NCI-H187 treated with DMSO at 0.1 percent for 48 hours (cell line): ENCODE data around the gene ANKRD11.
"Not testable (repeated sequence)": the region's sequence is repeated elsewhere in the genome, so short reads cannot be mapped to it uniquely, and the experiment has no call there.

Experiments
- DNase-seq: peaks from one replicate; lab custom pipeline; 2025; lab: John Stamatoyannopoulos, UW

ANKRD11 gene

DNA sequence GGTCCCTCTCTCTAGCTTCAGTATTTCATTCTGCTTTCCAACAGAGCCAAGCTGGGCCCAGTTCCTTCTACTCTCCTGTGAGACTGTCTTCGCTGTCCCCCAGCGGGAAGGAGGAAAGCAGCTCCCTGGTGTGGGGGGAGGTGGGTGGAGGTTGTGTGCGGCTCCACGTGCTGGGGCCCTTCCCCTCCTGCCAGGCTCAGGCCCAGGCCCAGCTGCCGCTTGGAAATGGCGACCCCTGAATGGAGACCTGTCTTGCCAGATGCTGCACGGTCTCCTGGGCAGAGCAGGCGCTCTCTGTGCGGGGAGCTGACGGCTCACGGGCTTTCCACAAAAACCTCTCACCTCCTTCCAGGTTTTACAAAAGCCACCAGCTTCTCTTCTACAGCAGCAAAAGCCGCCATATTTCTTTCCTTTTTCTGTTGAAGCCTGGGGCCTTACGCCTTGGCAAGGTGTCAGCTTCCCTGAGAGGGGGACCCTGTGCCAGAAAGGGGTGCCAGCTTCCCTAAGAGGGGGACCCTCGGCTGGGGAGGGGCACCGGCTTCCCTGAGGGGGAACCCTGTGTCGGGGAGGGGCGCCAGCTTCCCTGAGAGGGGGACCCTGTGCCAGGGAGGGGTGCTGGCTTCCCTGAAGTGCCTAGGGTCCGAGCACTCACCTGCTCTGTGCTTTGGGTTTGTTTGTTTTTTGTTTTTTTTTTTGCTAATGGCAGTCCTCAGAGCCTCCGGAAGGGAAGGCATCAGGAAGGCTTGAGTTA lies 225.4 kb downstream of the ANKRD11 start:
- DNase-seq, result no peak

DNA sequence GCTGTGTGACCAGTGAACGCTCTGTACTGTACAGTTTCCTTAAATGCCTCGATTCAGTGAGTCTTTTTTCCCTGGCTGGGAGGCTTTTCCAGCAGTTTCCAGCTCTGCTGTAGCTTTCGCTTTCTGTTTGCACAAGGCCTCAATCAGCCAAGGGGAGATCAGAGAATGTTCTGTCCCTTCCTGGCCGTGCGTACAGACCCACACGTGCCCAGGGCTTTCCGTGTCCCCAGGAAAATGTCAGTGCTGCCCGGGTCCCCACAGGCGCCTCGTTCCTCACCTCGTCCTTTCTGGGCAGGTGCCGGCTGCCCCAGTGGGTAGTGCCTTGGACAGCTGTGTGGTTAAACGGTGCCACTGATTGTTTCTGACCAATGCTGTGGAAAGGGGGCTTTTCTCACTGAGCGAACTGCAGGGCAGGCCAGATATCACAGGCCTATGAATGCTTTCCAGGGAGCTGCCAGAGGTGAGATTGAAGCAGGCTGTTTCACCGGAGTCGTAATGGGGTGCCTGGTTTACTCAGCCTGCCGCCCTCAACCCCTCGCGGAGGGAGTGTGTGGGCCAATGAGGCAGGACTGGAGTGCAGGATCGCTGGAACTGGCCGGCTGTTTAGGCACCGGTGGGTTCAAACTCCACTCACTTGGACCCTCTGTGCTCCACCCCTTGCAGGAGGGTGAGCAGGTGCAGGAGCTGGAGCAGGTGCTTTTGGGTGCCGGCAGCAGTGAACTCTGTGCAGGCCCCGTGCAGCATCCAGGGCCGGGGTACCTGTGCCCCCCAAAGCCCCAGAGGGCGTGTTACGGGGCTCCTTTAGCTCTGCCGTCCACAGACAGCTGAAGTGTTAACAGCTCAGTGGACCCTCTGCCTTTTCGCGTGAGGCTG lies 228.4 kb downstream of the ANKRD11 start:
- DNase-seq, result no peak

DNA sequence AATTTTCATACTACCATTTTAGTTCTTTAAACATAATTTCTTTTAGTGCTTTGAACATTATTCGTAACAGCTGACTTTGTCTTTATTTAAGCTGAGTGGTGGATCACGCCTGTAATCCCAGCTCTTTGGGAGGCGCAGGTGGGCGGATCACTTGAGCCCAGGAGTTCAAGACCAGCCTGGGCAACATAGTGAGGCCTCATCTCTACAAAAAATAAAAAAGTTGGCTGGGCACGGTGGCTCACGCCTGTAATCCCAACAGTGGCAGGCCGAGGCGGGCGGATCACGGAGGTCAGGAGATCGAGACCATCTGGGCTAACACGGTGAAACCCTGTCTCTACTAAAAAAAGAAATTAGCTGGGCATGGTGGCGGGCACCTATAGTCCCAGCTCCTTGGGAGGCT lies 230.5 kb downstream of the ANKRD11 start:
- DNase-seq, result not testable (repeated sequence)

DNA sequence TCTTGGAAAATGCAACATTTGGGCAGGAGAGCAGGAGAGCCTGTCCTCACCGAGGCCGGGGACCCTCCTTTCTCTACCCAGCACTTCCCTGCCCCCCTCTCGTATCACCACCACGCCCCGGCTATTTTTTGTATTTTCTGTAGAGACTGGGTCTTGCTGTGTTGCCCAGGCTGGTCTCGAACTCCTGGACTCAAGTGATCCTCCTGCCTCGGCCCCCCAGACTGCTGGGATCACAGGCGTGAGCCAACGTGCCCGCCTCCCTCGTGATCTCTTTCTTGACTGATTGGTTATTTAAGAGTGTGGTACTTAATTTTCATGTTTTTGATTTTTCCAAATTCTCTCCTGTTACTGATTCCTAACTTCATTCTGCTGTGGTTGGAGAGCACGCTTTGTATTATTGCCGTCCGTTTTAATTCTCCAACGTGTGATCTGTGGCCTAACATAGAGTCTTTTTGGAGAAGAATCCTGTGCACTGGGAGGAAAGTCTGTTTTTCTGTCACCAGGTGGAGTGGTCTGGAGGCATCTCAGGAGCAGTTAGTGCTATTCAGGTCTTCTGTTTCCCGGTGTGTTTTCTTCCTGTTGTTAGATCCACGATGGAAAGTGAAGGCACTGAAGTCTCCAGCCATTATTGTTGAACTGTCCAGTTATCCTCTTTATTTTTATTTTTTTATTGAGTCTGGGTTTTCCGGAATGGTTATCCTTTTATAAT lies 232.4 kb downstream of the ANKRD11 start:
- DNase-seq, result no peak

DNA sequence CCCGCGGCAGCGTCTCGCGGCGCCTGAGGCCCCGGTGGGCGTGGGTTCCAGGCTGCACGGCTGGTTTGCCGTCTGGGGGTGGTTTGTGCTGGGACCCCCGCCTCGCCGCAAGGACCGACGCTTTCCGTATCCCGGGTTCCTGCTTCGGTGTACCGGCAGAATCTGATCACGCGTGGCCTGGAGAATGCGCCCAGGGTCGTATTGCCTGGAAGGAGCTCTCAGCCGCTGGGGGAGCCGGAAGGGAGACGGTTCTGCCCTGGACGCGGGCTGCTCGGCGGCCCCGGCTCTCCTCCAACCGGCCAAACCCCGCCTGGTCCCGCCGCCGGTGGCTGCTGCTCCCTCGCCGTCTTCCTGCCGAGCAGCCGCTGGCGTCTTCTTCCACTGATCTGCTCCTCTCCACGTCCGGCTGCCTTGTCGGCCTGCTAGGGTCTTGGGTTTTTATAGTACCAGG lies 233.1 kb downstream of the ANKRD11 start:
- no peak for DNase-seq

DNA sequence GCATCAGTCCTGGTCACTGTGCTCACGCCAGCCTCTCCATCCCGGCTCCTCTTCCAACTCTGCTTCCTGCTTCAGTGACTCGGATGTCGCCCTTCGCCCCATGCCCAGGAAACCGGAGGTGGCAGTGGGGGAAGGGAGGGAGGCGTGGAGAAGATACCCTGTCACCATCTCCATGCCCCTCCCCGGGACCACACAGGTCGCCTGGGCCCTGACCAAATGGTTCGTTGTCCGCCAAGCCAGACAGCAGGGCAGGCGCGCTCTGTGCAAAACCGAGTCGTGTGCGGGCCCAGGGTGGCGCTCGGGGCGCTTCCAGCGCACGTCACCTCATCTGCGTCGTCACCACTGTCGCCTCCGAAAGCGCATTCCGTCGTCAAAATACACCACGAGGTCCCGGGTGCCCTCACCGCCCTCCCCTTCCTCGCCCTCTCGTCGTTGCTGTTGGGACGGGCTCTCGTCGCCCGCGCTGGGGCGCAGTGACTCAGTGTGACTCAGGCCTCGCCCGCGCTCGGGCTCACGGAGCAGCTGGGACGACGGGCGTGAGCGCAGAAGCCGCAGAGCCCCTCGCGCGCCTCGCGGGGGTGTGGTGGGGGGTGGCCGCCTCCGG lies 233.6 kb downstream of the ANKRD11 start:
- DNase-seq, result no peak

DNA sequence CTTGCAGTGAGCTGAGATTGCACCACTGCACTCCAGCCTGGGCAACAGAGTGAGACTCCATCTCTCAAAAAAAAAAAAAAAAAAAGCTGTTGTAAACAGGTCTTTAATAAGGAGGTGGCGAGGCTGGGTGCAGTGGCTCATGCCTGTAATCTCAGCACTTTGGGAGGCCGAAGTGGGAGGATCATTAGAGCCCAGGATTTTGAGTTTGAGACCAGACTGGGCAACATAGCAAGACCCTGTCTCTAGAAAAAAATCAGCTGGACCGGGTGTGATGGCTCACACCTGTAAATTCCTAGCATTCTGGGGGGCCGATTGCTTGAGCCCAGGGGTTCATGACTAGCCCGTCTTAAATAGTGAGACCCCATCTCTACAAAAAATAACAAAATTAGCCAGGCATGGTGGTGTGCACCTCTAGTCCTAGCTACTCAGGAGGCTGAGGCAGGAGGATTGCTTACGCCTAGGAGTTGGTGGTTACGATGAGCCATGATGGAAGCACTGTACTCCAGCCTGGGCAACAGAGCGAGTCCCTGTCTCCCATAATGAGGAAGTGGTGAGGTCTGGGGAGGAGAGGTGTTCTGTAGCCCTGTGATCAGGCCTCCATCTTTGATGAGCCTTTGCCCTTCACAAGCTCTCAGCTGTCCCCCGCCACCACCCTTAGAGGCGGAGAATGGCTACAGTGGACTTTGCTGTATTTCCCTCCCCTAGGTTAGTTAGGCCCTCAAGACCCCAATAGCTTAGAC lies 236.6 kb downstream of the ANKRD11 start:
- no peak for DNase-seq

DNA sequence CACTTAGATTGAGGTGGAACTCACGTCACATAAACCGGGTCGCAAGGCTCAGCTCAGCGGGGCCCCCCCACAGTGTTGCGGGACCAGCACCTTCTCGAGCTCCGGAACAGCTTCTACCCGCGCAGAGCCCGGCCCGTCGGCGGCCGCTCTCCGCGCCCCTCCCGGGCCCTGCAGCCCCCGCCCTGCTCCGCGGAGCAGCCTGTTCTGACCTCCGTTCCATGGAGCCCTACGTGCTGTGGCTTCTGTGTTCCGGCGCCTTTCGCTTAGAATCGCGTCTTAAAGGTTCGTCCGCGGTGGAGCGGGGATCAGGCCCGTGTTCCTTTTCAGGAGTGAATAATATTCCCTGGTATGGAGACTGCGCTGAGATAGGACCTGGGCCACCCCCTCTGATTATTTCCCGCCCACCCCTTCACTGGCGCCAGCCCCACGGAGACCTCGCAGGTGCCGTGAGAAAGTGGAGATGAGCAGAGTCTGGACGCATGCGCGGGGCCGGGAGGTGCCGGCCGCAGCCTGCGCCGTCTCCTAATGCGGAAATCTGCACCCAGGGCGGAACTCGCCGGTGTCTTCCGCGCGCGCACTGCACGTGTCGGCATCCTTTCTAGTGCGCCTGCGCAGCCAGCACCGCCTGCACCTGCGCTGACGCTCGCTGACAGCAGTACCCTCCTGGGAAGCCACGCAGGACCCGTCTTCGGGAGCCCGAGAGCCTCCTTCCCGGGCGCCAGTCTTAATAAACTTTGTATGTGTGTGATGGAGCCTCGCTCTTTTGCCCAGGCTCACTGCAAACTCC lies 242.0 kb downstream of the ANKRD11 start:
- DNase-seq, result no peak

DNA sequence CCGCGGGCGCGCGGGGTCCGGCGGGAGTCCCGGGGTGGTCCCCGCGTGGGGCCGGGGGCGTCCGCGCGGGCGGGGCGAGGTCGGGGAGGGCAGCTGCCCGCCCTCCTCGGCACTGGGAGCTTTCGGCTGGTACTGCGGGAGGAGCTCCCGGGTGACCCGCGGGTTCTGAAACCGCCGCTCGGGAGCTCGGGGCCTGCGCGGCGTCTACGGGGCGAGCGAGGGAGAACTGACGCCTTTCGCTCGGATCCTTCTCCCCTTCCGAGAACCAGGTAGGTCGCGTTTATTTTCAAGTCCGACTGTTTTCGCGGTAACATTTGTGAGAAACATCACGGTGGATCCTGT lies 242.7 kb downstream of the ANKRD11 start:
- DNase-seq, result not testable (repeated sequence)

DNA sequence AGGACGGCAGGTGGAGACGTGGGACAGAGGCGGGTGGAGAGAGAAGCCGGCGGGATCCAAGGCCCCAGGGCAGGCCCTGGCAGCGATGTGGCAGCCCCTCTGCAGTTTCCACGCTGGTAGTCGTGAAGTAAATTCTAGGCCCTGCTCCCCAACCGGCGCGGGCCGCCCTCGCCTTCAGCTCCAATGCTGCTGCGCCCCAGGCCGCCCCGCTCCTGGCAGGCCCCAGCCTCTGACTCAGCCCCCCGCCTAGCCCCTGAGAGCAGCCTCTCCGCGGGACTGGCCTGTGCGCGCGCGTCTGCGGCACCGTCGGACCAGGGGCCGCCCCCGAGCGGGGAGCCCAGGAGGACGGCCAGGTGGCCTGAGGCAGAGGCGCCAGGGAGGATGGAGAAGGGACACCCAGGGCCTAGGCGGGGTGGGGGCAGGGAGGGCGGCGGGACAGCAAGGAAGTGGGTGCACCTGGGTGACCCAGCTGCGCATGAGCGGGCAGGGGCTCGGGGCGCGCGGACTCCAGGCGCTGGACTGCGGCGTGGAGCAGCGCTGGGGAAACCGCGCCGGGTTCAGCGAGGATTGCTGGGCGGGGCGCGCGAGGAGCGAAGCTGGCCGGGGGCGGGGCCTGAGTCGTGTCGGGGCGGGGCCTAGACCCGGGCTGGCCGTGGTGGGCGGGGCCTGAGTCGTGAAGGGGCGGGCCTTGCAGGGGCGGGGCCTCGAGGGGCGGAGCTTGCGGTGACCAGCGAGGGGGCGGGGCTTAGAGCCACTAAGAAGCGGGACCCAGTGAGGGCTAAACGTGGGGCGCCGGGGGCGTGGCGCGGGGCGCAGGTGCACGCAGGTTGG lies 243.2 kb downstream of the ANKRD11 start:
- DNase-seq, result no peak

DNA sequence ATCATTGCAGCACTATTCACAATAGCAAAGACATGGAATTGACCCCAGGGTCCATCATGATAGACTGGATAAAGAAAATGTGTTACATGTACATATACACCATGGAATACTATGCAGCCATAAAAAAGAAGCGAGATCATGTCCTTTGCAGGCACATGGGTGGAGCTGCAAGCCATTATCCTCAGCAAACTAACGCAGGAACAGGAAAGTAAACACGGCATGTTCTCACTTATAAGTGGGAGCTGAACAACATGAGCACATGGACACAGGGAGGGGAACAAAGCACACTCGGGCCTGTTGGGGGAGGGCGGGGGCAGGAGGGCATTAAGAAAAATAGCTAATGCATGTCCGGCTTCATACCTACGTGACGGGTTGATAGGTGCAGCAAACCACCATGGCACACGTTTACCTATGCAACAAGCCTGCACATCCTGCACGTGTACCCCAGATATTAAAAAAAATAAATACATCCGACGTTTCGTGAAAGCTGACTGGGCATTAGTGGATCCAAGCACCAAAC lies 243.9 kb downstream of the ANKRD11 start:
- DNase-seq, result no peak

DNA sequence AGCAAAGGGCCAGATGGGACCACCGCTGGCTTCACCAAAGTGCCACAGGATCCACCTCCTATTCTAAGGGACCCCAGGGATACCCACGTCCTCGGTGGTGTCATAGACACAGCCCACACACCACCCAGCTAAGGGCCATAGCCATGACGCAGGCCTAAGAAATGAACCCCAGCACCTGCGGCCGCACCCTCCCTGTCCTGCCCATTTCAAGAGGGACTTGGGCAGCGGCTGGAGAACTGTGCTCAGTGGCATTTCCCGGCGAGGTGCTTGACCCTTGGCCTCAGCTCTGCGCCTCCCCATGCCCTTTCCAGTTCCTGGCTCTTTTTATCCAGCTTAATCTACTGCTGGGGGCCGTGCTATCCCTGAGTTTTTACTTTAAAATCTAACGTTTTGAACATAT lies 245.6 kb downstream of the ANKRD11 start:
- DNase-seq, result no peak

DNA sequence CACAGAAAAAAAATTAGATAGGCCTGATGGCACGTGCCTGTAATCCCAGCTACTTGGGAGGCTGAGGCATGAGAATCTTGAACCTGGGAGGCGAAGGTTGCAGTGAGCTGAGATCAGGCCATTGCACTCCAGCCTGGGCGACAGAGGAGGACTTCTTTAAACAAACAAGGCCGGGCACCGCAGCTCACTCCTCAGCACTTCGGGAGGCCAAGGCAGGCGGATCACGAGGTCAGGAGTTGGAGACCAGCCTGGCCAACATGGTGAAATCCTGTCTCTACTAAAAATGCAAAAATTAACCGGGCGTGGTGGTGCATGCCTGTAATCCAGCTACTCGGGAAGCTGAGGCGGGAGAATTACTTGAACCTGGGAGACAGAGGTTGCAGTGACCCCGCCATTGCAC lies 246.1 kb downstream of the ANKRD11 start:
- not testable (repeated sequence) for DNase-seq

DNA sequence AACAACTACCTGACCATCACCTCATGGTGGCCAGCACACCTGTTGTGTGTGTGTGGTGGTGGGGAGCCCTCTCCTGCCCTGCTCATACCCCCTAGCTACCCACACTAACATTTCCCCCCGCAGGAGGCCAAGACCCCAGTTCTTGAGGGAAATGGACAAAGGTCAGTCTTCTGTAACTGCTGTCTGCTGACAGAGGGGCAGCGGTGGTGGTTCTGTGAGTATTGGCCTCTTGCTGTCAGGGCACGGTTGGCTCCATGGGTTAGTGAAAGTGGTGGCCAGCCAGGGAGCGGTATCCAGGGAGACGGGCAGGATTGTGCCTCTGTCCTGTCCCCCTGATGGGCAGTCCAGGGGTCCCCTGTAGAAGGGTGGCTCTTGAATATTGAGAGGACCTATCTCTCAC lies 246.7 kb downstream of the ANKRD11 start:
- no peak for DNase-seq

DNA sequence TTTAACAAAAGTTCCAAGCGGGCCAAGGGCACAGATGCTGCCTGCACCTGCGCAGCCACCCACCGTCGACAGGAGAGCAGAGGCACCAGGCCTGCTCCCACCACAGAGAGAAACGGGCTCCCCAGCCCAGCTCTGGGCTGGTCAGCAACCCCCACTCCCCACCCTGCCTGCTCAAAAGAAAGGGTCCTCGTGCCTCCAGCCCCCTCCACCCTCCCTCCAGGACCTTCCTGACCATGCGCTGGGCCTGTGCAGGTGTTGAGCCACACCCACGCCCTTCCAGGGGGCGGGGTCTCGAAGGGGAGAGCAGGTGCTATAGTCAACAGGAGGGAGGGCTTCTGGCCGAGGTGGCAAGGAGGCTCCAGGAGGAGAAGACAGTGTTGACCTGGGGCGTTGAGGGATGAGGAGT lies 247.6 kb downstream of the ANKRD11 start:
- DNase-seq, result no peak

DNA sequence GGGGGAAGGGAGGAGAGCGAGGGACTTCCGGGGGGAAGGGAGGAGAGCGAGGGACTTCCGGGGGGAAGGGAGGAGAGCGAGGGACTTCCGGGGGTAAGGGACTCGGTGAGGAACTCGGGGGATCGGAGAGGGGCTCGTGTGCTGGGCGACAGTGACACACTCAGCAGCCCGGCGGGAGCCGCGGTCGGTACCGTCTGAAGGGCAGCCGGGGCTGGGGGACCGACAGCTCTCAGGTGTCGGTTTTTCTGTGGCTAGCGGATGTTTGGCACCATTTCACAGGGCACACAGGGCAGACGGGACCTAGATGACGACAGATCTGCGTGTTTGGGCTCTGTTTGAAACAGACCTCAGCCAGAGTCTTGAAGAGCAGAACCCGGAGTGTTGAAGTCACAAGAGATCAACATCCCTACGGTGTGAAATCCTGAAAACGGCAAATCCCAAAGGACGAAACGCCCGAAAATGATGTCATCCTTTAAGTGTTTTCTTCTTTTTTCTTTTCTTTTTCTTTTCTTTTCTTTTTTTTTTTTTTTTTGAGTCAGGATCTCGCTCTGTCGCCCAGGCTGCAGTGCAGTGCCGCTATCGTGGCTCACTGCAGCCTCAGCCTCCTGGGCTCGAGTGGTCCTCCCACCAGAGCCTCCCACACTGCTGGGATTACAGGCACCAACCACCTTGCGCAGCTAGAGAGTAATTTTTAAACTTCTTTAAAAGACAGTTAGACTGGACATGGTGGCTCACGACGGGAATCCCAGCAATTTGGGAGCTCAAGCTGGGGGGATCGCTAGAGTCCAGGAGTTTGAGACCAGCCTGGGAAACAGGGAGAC lies 249.0 kb downstream of the ANKRD11 start:
- DNase-seq, result no peak

DNA sequence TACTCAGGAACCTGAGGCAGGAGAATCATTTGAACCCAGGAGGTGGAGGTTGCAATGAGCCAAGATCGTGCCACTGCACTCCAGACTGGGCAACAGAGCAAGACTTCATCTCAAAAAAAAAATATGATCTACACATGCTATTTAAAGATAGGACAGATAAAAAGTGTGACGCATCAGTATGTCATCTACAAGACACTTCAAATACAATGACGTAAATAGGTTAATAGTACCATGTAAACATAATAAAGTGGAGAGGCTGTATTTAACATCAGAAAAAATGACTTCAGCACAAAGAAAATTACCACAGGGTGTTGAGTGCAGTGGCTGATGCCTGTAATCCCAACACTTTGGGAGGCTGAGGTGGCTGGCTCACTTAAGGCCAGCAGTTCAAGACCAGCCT lies 252.6 kb downstream of the ANKRD11 start:
- no peak for DNase-seq

DNA sequence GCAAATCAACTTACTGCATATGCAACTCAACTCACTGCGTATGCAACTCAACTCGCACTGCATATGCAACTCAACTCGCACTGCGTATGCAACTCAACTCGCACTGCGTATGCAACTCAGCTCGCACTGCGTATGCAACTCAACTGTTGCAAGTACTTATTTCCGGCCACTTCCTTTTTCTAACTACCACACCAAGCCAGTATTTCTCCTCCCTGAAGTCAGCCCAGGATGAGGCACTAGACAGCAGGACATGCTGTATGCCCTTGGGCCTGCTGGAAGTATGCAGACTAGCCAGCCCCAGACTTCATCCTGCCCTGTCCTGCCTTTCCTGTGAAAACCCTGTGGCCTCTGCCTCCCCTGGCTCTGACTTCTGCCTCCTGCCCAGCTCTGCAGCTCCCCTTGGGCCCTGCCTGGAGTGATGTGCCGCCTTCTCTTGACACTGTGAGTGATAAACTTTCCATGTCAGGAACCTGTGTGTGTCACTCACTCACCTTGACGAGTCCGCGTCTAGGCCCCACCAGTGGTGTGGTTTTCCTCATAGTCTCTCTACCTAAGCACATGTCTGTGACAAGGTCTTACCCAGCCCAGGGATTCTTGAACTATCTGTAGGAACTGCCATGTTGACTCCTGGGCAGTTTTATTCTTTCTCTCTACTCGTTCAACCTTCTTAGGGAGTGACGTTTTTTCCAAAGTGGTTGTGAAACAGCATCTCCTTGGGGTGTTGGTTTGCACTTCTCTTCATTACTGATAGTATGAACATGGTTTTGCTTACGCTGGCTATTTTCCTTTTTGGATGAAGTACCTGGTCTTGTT lies 256.5 kb downstream of the ANKRD11 start:
- no peak for DNase-seq
